Panc1 (cell line): ENCODE results near the gene PPP1R13L. TPM values are rescaled to one million over a fixed set of nuclear protein-coding genes. Genes with fewer than 3 reads are reported as not detected.

ENCODE experiments used
- ATAC-seq: fragments of 200-7000 bp; cut with Tn5 transposase; 2 replicates; pipeline ENCODE4 v1.9.1; 2020; ENCODE audit warnings: mild to moderate bottlenecking, moderate library complexity
- Bru-seq: library from RNA; stranded (reverse); fragments of 400-500 nt; gene quantifications from one replicate; lab custom pipeline; 2021; lab: Mats Ljungman, UMichigan
- BruChase-seq, 2 experiments: library from RNA; stranded (reverse); fragments of 400-500 nt; gene quantifications; one replicate each; lab custom pipeline; 2021; lab: Mats Ljungman, UMichigan
- BruUV-seq: library from RNA; stranded (reverse); fragments of 400-500 nt; replicated peaks from 2 replicates; lab custom pipeline; 2021; lab: Mats Ljungman, UMichigan
- CTCF ChIA-PET: fragments of 300-600 bp; sonication (Branson Sonifier 250); formaldehyde crosslinking; loops from one replicate; lab custom pipeline; 2022; ENCODE audit warnings: antibody characterized with exemption; lab: Charles Lee
- POLR2A ChIA-PET: fragments of 300-600 bp; sonication (Branson Sonifier 250); formaldehyde crosslinking; loops from one replicate; lab custom pipeline; 2022; ENCODE audit warnings: antibody characterized with exemption; lab: Charles Lee
- DNase-seq: peaks from one replicate; pipeline ENCODE4 v3.0.0-alpha.2; 2010; ENCODE audit warnings: low read depth, low spot score
- H3K27ac ChIP-seq: 2 replicates; pipeline ENCODE4 v1.5.1; 2011; ENCODE audit warnings: mild to moderate bottlenecking, low read length, inconsistent platforms
- H3K27me3 ChIP-seq: fragments of 200-500 bp; sonication (Bioruptor generic); 2 replicates; pipeline ENCODE4 v1.6.0; 2014; ENCODE audit warnings: low read length, inconsistent platforms; ENCODE audit not compliant: control insufficient read depth, insufficient read depth
- H3K36me3 ChIP-seq: fragments of 200-500 bp; sonication (Bioruptor generic); 2 replicates; pipeline ENCODE4 v1.5.1; 2014; ENCODE audit warnings: inconsistent platforms, mild to moderate bottlenecking, low read length, moderate library complexity; ENCODE audit not compliant: control insufficient read depth, insufficient read depth
- H3K4me1 ChIP-seq: 2 replicates; pipeline ENCODE4 v1.5.1; 2011; ENCODE audit warnings: inconsistent platforms, mild to moderate bottlenecking, low read length, moderate library complexity; ENCODE audit not compliant: control insufficient read depth, insufficient read depth
- H3K4me3 ChIP-seq, 2 experiments: 2 replicates each; pipeline ENCODE4 v1.5.1; 2011 to 2012; ENCODE audit warnings: low read depth in 2 of 2, low read length in 2 of 2, mild to moderate bottlenecking in 2 of 2, inconsistent platforms in 1 of 2, moderate library complexity in 1 of 2
- H3K9me3 ChIP-seq: fragments of 200-500 bp; sonication (Bioruptor generic); 2 replicates; pipeline ENCODE4 v1.5.1; 2014; ENCODE audit warnings: low read depth, mild to moderate bottlenecking, inconsistent platforms, low read length, moderate library complexity; ENCODE audit not compliant: control insufficient read depth, insufficient read depth
- CTCF ChIP-seq: fragments of 450-650 bp; IDR thresholded peaks from 2 replicates; pipeline ENCODE4 v1.5.1; 2017; ENCODE audit warnings: mild to moderate bottlenecking
- POLR2AphosphoS5 ChIP-seq: IDR thresholded peaks from 2 replicates; pipeline ENCODE4 v1.6.1; 2012; ENCODE audit warnings: mild to moderate bottlenecking, low read depth, low read length, moderate library complexity
- REST ChIP-seq, 2 experiments: IDR thresholded peaks; 2 replicates each; pipeline ENCODE4 v1.6.1; 2011 to 2012; ENCODE audit warnings: low read depth in 2 of 2, control low read depth in 1 of 2, low read length in 1 of 2, mild to moderate bottlenecking in 1 of 2, moderate library complexity in 1 of 2; ENCODE audit not compliant: insufficient read depth in 1 of 2
- SIN3A ChIP-seq: IDR thresholded peaks from 2 replicates; pipeline ENCODE4 v1.6.1; 2012; ENCODE audit warnings: low read depth, mild to moderate bottlenecking, low read length, moderate library complexity, borderline replicate concordance; ENCODE audit not compliant: insufficient read depth
- TCF7L2 ChIP-seq: IDR thresholded peaks from 2 replicates; pipeline ENCODE4 v1.6.1; 2011; ENCODE audit warnings: mild to moderate bottlenecking, low read depth, low read length, inconsistent platforms
- in situ Hi-C: cut with HindIII; loops from 2 replicates; pipeline ENCODE4 v1.10.0; 2016; ENCODE audit warnings: low sequenced_read_pairs, low pct_unique_long_range_greater_than_20kb
- intact Hi-C: fragments of 100-400 bp; cut with micrococcal nuclease; formaldehyde crosslinking; loops from one replicate; pipeline ENCODE4 v1.10.0; 2022; ENCODE audit not compliant: unreplicated experiment
- long read RNA-seq: library from polyadenylated mRNA; unstranded; transcript quantifications from one replicate; pipeline ENCODE4 v2.0.0, GENCODE V29; 2021; ENCODE audit not compliant: unreplicated experiment
- polyA plus RNA-seq: library from polyadenylated mRNA; unstranded; fragments of >200 nt; gene quantifications from one replicate; pipeline ENCODE4 v1.2.1, GENCODE V29; 2012; ENCODE audit warnings: missing spikeins; ENCODE audit not compliant: insufficient read length
- total RNA-seq: library from RNA; stranded (reverse); gene quantifications from one replicate; pipeline ENCODE4 v1.2.1, GENCODE V29; 2021; ENCODE audit not compliant: unreplicated experiment

PPP1R13L gene
- total RNA-seq (39.1 TPM), Bru-seq, nascent RNA (percentile 54 among the genes with signal in this experiment), BruChase-seq, experiment 1, labeled RNA remaining after a 2-hour chase (percentile 56 among the genes with signal in this experiment), BruChase-seq, experiment 2, labeled RNA remaining after a 6-hour chase (percentile 62 among the genes with signal in this experiment)
- polyA plus RNA-seq, result 62.4 TPM
- long read RNA-seq, transcript PPP1R13L-204 (6 exons, 2,512 nt), result major isoform, 11 of 40 reads
- long read RNA-seq, partial matches to known transcripts, result 27 of 40 reads
- long read RNA-seq, other reads (novel, unspliced or antisense), result 2 of 40 reads

- intact Hi-C loops, result no loop called here
Observed at GRCh38 chr19:45404557-45405434, at the start of gene PPP1R13L. TSS of gene PPP1R13L (minus strand) at chr19:45405069. CDS start at chr19:45398318, 6,751 bp downstream.

More at GRCh38 chr19:45404557-45405434, at the start of gene PPP1R13L:
- BruUV-seq, result no TSS peak
- no peaks in the 10 kb centered on the region for H3K9me3 ChIP-seq
- H3K4me1 ChIP-seq, result peaks cover 14% of the 10 kb centered on the region
- H3K27ac ChIP-seq, result peak within 1 kb of the TSS; percentile 90
- DNase-seq, result peak; percentile 69
- POLR2A ChIA-PET, result interaction anchor here (1.0 to 1.2 kb wide), 2 partner anchors 37 to 62 kb away, joined by 4 to 5 read pairs; no protein-coding TSS in a partner anchor
- peaks cover 4% of the 10 kb centered on the region; the same call in 1 of the 2 replicates for H3K36me3 ChIP-seq
- in situ Hi-C loops, result no loop called here
- peak; percentile 77 for ATAC-seq
- no peaks in the 10 kb centered on the region for H3K27me3 ChIP-seq
- peak within 1 kb of the TSS; percentile 94 to 96 for H3K4me3 ChIP-seq
- no peak for TF ChIP-seq CTCF
- 0 out of 2 replicates have a peak, but pooled peaks have one; percentile 26 for TF ChIP-seq SIN3A
- TF ChIP-seq TCF7L2, result peak; percentile 81; the same call in 1 of the 2 replicates
- TF ChIP-seq POLR2AphosphoS5, result no peak
- no peak for TF ChIP-seq REST (IDR thresholded peaks at IDR 0.05; ENCODE audit: insufficient read depth in 1 of 2, low read depth in 2 of 2, low read length in 1 of 2)
- CTCF ChIA-PET, result no interaction called here
